Activated T-cell treated with anti-CD3 and anti-CD28 coated beads, Interleukin-2, amount 50 U/mL, for 72 hours (primary cell): ENCODE data around the gene ANAPC4. TPM values are rescaled to one million over a fixed set of nuclear protein-coding genes. Genes with fewer than 3 reads are reported as not detected.
"Not testable (repeated sequence)": the region's sequence is repeated elsewhere in the genome, so short reads cannot be mapped to it uniquely, and the experiment has no call there.

Experiments used
- ATAC-seq, 2 donors: fragments of 150-1000 bp; cut with Tn5 transposase; replicated peaks in 1 of 2; 2 replicates each; pipeline ENCODE4 v1.10.0; 2021; ENCODE audit warnings: moderate library complexity in 2 of 2, mild to moderate bottlenecking in 1 of 2
- DNase-seq, 2 donors: peaks; one replicate each; pipeline ENCODE4 v3.0.0; 2021 to 2022; ENCODE audit warnings: mixed read lengths in 1 of 2
- H3K27ac Mint-ChIP-seq: one replicate; pipeline ENCODE4 v1.8.0; 2022; ENCODE audit warnings: mild to moderate bottlenecking, moderate library complexity, mixed read lengths
- H3K27me3 Mint-ChIP-seq: one replicate; pipeline ENCODE4 v1.8.0; 2022; ENCODE audit warnings: low read depth, mixed read lengths
- H3K36me3 Mint-ChIP-seq, 2 donors: one replicate each; pipeline ENCODE4 v1.8.0; 2022; ENCODE audit warnings: mixed read lengths in 2 of 2, mild to moderate bottlenecking in 1 of 2; ENCODE audit not compliant: insufficient read depth in 2 of 2
- H3K4me1 Mint-ChIP-seq: one replicate; pipeline ENCODE4 v1.8.0; 2022; ENCODE audit warnings: low read depth, mixed read lengths
- H3K4me3 Mint-ChIP-seq, 2 donors: one replicate each; pipeline ENCODE4 v1.8.0; 2022; ENCODE audit warnings: mild to moderate bottlenecking in 2 of 2, mixed read lengths in 2 of 2, moderate library complexity in 2 of 2
- H3K9me3 Mint-ChIP-seq, 2 donors: one replicate each; pipeline ENCODE4 v1.8.0; 2022; ENCODE audit warnings: mixed read lengths in 2 of 2
- total RNA-seq, 2 donors: library from RNA; stranded (reverse); gene quantifications; one replicate each; pipeline ENCODE4 v1.2.3, GENCODE V29; 2022

ANAPC4 gene
- total RNA-seq, 2 donors from 2014 or later: 37.9 to 43.2 TPM

- Mint-ChIP-seq H3K36me3 (peaks cover 3 to 14% of the 10 kb centered on the region in 2 donors), H3K27ac (no peak overlapping the region), H3K4me1 (no peaks in the 10 kb centered on the region), H3K9me3 (no peaks in the 10 kb centered on the region), H3K27me3 (no peaks in the 10 kb centered on the region), H3K4me3 (no peak overlapping the region)
- ATAC-seq: no peak
- no peak for DNase-seq
Observed at GRCh38 chr4:25358515-25359275, 18.4 kb upstream of the ANAPC4 start.

- H3K27ac Mint-ChIP-seq: no peak overlapping the region
- H3K4me3 Mint-ChIP-seq: no peak overlapping the region
- no peak for ATAC-seq
Observed at GRCh38 chr4:25361253-25361652, 15.8 kb upstream of the ANAPC4 start.

GRCh38 chr4:25367004-25367621, 9.9 kb upstream of the ANAPC4 start:
- no peak overlapping the region for H3K4me3 Mint-ChIP-seq
- no peak for DNase-seq
- no peaks in the 10 kb centered on the region for H3K27me3 Mint-ChIP-seq
- no peaks in the 10 kb centered on the region for H3K4me1 Mint-ChIP-seq
- H3K36me3 Mint-ChIP-seq: peaks cover 0 to 10% of the 10 kb centered on the region in 2 donors
- ATAC-seq: no peak
- no peaks in the 10 kb centered on the region for H3K9me3 Mint-ChIP-seq
- no peak overlapping the region for H3K27ac Mint-ChIP-seq

More at GRCh38 chr4:25361253-25361652, 15.8 kb upstream of the ANAPC4 start:
- H3K9me3 Mint-ChIP-seq: no peaks in the 10 kb centered on the region
- no peaks in the 10 kb centered on the region for H3K27me3 Mint-ChIP-seq
- no peak for DNase-seq
- H3K4me1 Mint-ChIP-seq: no peaks in the 10 kb centered on the region
- H3K36me3 Mint-ChIP-seq: peaks cover 3 to 14% of the 10 kb centered on the region in 2 donors

GRCh38 chr4:25367877-25368276, 9.2 kb upstream of the ANAPC4 start:
- Mint-ChIP-seq H3K27me3 (no peaks in the 10 kb centered on the region), H3K9me3 (no peaks in the 10 kb centered on the region), H3K4me1 (no peaks in the 10 kb centered on the region), H3K27ac (no peak overlapping the region), H3K4me3 (no peak overlapping the region), H3K36me3 (peaks cover 0 to 10% of the 10 kb centered on the region in 2 donors)
- DNase-seq (no peak), ATAC-seq (no peak)

- ATAC-seq (no peak), DNase-seq (no peak)
- H3K27ac Mint-ChIP-seq: no peak overlapping the region
- no peaks in the 10 kb centered on the region for H3K4me1 Mint-ChIP-seq
- peaks cover 0 to 9% of the 10 kb centered on the region in 2 donors for H3K36me3 Mint-ChIP-seq
- no peaks in the 10 kb centered on the region for H3K27me3 Mint-ChIP-seq
- no peak overlapping the region for H3K4me3 Mint-ChIP-seq
- no peaks in the 10 kb centered on the region for H3K9me3 Mint-ChIP-seq
Observed at GRCh38 chr4:25368315-25368714, 8.7 kb upstream of the ANAPC4 start.

GRCh38 chr4:25370242-25370641, 6.8 kb upstream of the ANAPC4 start:
- no peaks in the 10 kb centered on the region for H3K4me1 Mint-ChIP-seq
- DNase-seq (no peak), ATAC-seq (no peak)
- no peak overlapping the region for H3K27ac Mint-ChIP-seq
- H3K4me3 Mint-ChIP-seq: no peak overlapping the region
- H3K36me3 Mint-ChIP-seq: peaks cover 0 to 3% of the 10 kb centered on the region in 2 donors
- H3K27me3 Mint-ChIP-seq: no peaks in the 10 kb centered on the region
- H3K9me3 Mint-ChIP-seq: no peaks in the 10 kb centered on the region

GRCh38 chr4:25372549-25372948, 4.5 kb upstream of the ANAPC4 start:
- H3K4me1 Mint-ChIP-seq, H3K27me3 Mint-ChIP-seq: not testable (repeated sequence)

GRCh38 chr4:25377572-25378436, 741 bp downstream of the ANAPC4 start:
- Mint-ChIP-seq H3K27me3 (no peaks in the 10 kb centered on the region), H3K9me3 (no peaks in the 10 kb centered on the region), H3K27ac (no peak overlapping the region), H3K36me3 (peaks cover 2 to 13% of the 10 kb centered on the region in 2 donors), H3K4me1 (peaks cover 8% of the 10 kb centered on the region), H3K4me3 (no peak overlapping the region)
- ATAC-seq (no peak), DNase-seq (no peak)

More at GRCh38 chr4:25372549-25372948, 4.5 kb upstream of the ANAPC4 start:
- not testable (repeated sequence) for H3K36me3 Mint-ChIP-seq, H3K9me3 Mint-ChIP-seq, DNase-seq, ATAC-seq, H3K4me3 Mint-ChIP-seq, H3K27ac Mint-ChIP-seq

- H3K4me1 Mint-ChIP-seq: peaks cover 8% of the 10 kb centered on the region
- H3K9me3 Mint-ChIP-seq: no peaks in the 10 kb centered on the region
- H3K27me3 Mint-ChIP-seq: no peaks in the 10 kb centered on the region
- no peak overlapping the region for H3K4me3 Mint-ChIP-seq
- no peak overlapping the region for H3K27ac Mint-ChIP-seq
- ATAC-seq (no peak), DNase-seq (no peak)
- H3K36me3 Mint-ChIP-seq: peaks cover 2 to 17% of the 10 kb centered on the region in 2 donors
Observed at GRCh38 chr4:25378437-25378743, 1.3 kb downstream of the ANAPC4 start.

GRCh38 chr4:25379591-25379990, 2.5 kb downstream of the ANAPC4 start:
- Mint-ChIP-seq H3K27me3 (no peaks in the 10 kb centered on the region), H3K36me3 (peaks cover 5 to 21% of the 10 kb centered on the region in 2 donors), H3K4me3 (no peak overlapping the region), H3K4me1 (peaks cover 8% of the 10 kb centered on the region), H3K27ac (no peak overlapping the region), H3K9me3 (no peaks in the 10 kb centered on the region)
- no peak for ATAC-seq
- no peak for DNase-seq

GRCh38 chr4:25383647-25384046, 6.6 kb downstream of the ANAPC4 start:
- Mint-ChIP-seq H3K27ac (no peak overlapping the region), H3K9me3 (no peaks in the 10 kb centered on the region), H3K27me3 (no peaks in the 10 kb centered on the region), H3K4me1 (no peaks in the 10 kb centered on the region), H3K36me3 (peaks cover 4 to 26% of the 10 kb centered on the region in 2 donors), H3K4me3 (no peak overlapping the region)
- no peak for ATAC-seq
- DNase-seq: no peak

GRCh38 chr4:25386926-25387325, 9.9 kb downstream of the ANAPC4 start:
- Mint-ChIP-seq H3K27ac (no peak overlapping the region), H3K36me3 (peaks cover 5 to 32% of the 10 kb centered on the region in 2 donors), H3K27me3 (no peaks in the 10 kb centered on the region), H3K4me3 (no peak overlapping the region), H3K4me1 (no peaks in the 10 kb centered on the region), H3K9me3 (no peaks in the 10 kb centered on the region)
- DNase-seq (no peak), ATAC-seq (no peak)

- ATAC-seq (no peak), DNase-seq (no peak)
- H3K36me3 Mint-ChIP-seq: peaks cover 21 to 39% of the 10 kb centered on the region in 2 donors
- H3K27ac Mint-ChIP-seq: no peak overlapping the region
- no peaks in the 10 kb centered on the region for H3K4me1 Mint-ChIP-seq
- H3K4me3 Mint-ChIP-seq: no peak overlapping the region
- no peaks in the 10 kb centered on the region for H3K27me3 Mint-ChIP-seq
- peaks cover 0 to 4% of the 10 kb centered on the region in 2 donors for H3K9me3 Mint-ChIP-seq
Observed at GRCh38 chr4:25397305-25397704, 20.2 kb downstream of the ANAPC4 start.
